GM23338 (cell line): ENCODE data around the gene EXOC3. TPM values are rescaled to one million over a fixed set of nuclear protein-coding genes. Genes with fewer than 3 reads are reported as not detected.

Experiments
- ATAC-seq: fragments of 200-7000 bp; cut with Tn5 transposase; 3 replicates; pipeline ENCODE4 v1.9.1; 2020
- DNase-seq: peaks from one replicate; pipeline ENCODE4 v3.0.0-alpha.2; 2015; ENCODE audit warnings: low spot score
- H2AFZ ChIP-seq: fragments of 200-600 bp; sonication (generic); 2 replicates; pipeline ENCODE4 v1.8.0; 2016; ENCODE audit warnings: antibody characterized with exemption, mild to moderate bottlenecking, moderate library complexity
- H3F3A ChIP-seq: fragments of 200-600 bp; sonication (generic); replicated peaks from 2 replicates; pipeline ENCODE4 v1.8.0; 2017; ENCODE audit warnings: antibody characterized with exemption, mixed run types, low read depth
- H3K27ac ChIP-seq: fragments of 200-600 bp; sonication (generic); 2 replicates; pipeline ENCODE4 v1.6.1; 2016; ENCODE audit warnings: low read depth
- H3K27me3 ChIP-seq: fragments of 200-600 bp; sonication (generic); 2 replicates; pipeline ENCODE4 v1.8.0; 2016; ENCODE audit warnings: mild to moderate bottlenecking, mixed run types, moderate library complexity; ENCODE audit not compliant: insufficient read depth
- H3K36me3 ChIP-seq: fragments of 200-600 bp; sonication (generic); 2 replicates; pipeline ENCODE4 v1.8.0; 2016; ENCODE audit warnings: mild to moderate bottlenecking; ENCODE audit not compliant: insufficient read depth
- H3K4me1 ChIP-seq: fragments of 200-600 bp; sonication (generic); 2 replicates; pipeline ENCODE4 v1.8.0; 2016; ENCODE audit warnings: mild to moderate bottlenecking, moderate library complexity; ENCODE audit not compliant: insufficient read depth
- H3K4me2 ChIP-seq: fragments of 200-600 bp; sonication (generic); 2 replicates; pipeline ENCODE4 v1.7.1; 2017; ENCODE audit warnings: mixed run types
- H3K4me3 ChIP-seq: fragments of 200-600 bp; sonication (generic); 2 replicates; pipeline ENCODE4 v1.6.1; 2016; ENCODE audit warnings: mixed run types
- H3K79me2 ChIP-seq: fragments of 200-600 bp; sonication (generic); replicated peaks from 2 replicates; pipeline ENCODE4 v1.8.0; 2017; ENCODE audit warnings: mild to moderate bottlenecking; ENCODE audit not compliant: insufficient read depth
- H3K9me2 ChIP-seq: fragments of 200-600 bp; sonication (generic); 2 replicates; pipeline ENCODE4 v1.8.0; 2017; ENCODE audit not compliant: insufficient read depth
- H4K20me1 ChIP-seq: fragments of 200-600 bp; sonication (generic); replicated peaks from 2 replicates; pipeline ENCODE4 v1.8.0; 2017; ENCODE audit warnings: mild to moderate bottlenecking; ENCODE audit not compliant: insufficient read depth
- H3K27ac Mint-ChIP-seq: 2 replicates; pipeline ENCODE4 v1.8.0; 2020; ENCODE audit warnings: inconsistent platforms, mild to moderate bottlenecking, moderate library complexity, mixed read lengths
- H3K27me3 Mint-ChIP-seq: 3 replicates; pipeline ENCODE4 v1.8.0; 2022; ENCODE audit warnings: low read depth, mild to moderate bottlenecking, moderate library complexity, mixed read lengths, inconsistent platforms; ENCODE audit not compliant: insufficient read depth, poor library complexity
- H3K36me3 Mint-ChIP-seq: 3 replicates; pipeline ENCODE4 v1.8.0; 2021; ENCODE audit warnings: low read depth, mild to moderate bottlenecking, inconsistent platforms, moderate library complexity, mixed read lengths
- H3K4me1 Mint-ChIP-seq: 3 replicates; pipeline ENCODE4 v1.8.0; 2020; ENCODE audit warnings: mild to moderate bottlenecking, inconsistent platforms, mixed read lengths
- H3K4me3 Mint-ChIP-seq: 3 replicates; pipeline ENCODE4 v1.8.0; 2021; ENCODE audit warnings: moderate library complexity, mild to moderate bottlenecking, inconsistent platforms, mixed read lengths
- H3K9me3 Mint-ChIP-seq: 3 replicates; pipeline ENCODE4 v1.8.0; 2020; ENCODE audit warnings: moderate library complexity, mild to moderate bottlenecking, inconsistent platforms, mixed read lengths
- CREB1 ChIP-seq: fragments of 250-450 bp; sonication (Bioruptor Pico); IDR thresholded peaks from 2 replicates; pipeline ENCODE4 v1.5.0; 2020; ENCODE audit warnings: low read depth, mild to moderate bottlenecking, moderate library complexity
- EZH2 ChIP-seq: fragments of 200-600 bp; sonication (generic); IDR thresholded peaks from one replicate; pipeline ENCODE4 v1.8.0; 2017; ENCODE audit warnings: antibody characterized with exemption, mild to moderate bottlenecking, low read depth; ENCODE audit not compliant: unreplicated experiment
- EZH2phosphoT487 ChIP-seq: fragments of 200-600 bp; sonication (generic); IDR thresholded peaks from one replicate; pipeline ENCODE4 v1.8.1; 2018; ENCODE audit warnings: antibody characterized with exemption; ENCODE audit not compliant: unreplicated experiment
- JUNB ChIP-seq: IDR thresholded peaks from one replicate; pipeline ENCODE4 v1.6.1; 2016; ENCODE audit warnings: antibody characterized with exemption; ENCODE audit not compliant: unreplicated experiment
- NANOG ChIP-seq: IDR thresholded peaks from 2 replicates; pipeline ENCODE4 v1.6.1; 2016; ENCODE audit warnings: antibody characterized with exemption, borderline replicate concordance
- POLR2AphosphoS5 ChIP-seq: IDR thresholded peaks from 2 replicates; pipeline ENCODE4 v1.6.1; 2016; ENCODE audit warnings: antibody characterized with exemption, low read depth
- STAT1 ChIP-seq: IDR thresholded peaks from one replicate; pipeline ENCODE4 v1.6.1; 2016; ENCODE audit warnings: antibody characterized with exemption; ENCODE audit not compliant: unreplicated experiment
- ZNF114 ChIP-seq: fragments of 250-450 bp; sonication (Bioruptor Pico); IDR thresholded peaks from 2 replicates; pipeline ENCODE4 v1.5.0; 2020; ENCODE audit warnings: mild to moderate bottlenecking, moderate library complexity
- ZNF331 ChIP-seq: fragments of 250-450 bp; sonication (Bioruptor Pico); IDR thresholded peaks from 2 replicates; pipeline ENCODE4 v1.5.0; 2020; ENCODE audit warnings: low read depth, mild to moderate bottlenecking, moderate library complexity
- polyA plus RNA-seq: library from polyadenylated mRNA; unstranded; fragments of >200 nt; fragmentation: Nextera tagmentation; extraction: Ambion mirVana; gene quantifications from 2 replicates; pipeline ENCODE4 v1.2.1, GENCODE V29; 2016
- total RNA-seq: library from RNA; depleted of rRNA; stranded (reverse); fragments of >200 nt; shearing (Covaris generic); gene quantifications from 2 replicates; pipeline ENCODE4 v1.2.3, GENCODE V29; 2014
- TF ChIP-seq, protein P1 (sequence below), 2 experiments: fragments of 200-600 bp in 1 of 2; sonication (generic) in 1 of 2; conservative IDR thresholded peaks; 2 replicates each; pipeline versions ENCODE4 v1.5.1 to v1.6.1; 2016 to 2017; ENCODE audit warnings: antibody characterized with exemption in 2 of 2, low read depth in 2 of 2, mild to moderate bottlenecking in 2 of 2, moderate library complexity in 1 of 2
- TF ChIP-seq, protein P2 (sequence below): IDR thresholded peaks from 2 replicates; pipeline ENCODE4 v1.6.1; 2016; ENCODE audit warnings: antibody characterized with exemption
- TF ChIP-seq, protein P3 (sequence below): fragments of 250-450 bp; sonication (Bioruptor Pico); IDR thresholded peaks from 2 replicates; pipeline ENCODE4 v1.5.0; 2020; ENCODE audit warnings: mild to moderate bottlenecking, moderate library complexity
- TF ChIP-seq, protein P4 (sequence below): IDR thresholded peaks from one replicate; pipeline ENCODE4 v1.6.1; 2018; ENCODE audit warnings: antibody characterized with exemption; ENCODE audit not compliant: unreplicated experiment

The EXOC3 gene
- total and polyA plus RNA-seq, 2 experiments from 2014 or later, result 13.4 to 31.6 TPM

DNA sequence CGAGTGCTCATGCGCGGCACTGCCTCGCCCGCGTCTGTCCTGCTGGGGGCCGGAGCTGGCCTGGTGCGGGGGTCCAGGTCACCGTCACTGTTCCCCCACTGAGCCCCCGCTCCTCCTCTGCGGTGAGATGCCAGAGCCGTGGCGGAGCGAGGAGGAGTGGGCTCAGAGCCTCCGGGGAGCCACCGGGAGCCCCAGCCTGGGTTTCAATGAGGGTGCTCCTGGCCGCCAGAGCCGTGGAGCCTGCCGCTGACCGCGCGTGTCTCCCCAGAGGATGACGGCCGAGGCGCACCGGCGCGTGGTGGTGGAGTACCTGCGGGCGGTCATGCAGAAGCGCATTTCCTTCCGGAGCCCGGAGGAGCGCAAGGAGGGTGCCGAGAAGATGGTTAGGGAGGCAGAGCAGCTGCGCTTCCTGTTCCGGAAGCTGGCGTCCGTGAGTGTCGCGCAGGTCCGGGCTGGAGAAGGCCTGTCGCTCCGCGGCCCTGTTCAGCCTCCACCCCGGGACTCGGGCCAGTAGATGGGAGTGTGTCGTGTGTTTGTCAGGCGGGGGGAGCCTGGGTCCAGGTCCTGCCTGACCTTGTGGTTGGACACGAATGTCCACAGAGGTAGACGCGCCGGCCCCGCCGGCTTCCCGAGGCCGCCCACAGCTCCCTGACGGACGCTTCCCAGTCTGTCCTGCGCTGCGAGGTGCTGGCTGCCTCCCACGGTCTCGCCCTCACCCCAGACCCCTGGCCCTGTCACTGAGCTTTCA is 22.0 kb downstream of the EXOC3 start:
- no peak for ATAC-seq
- TF ChIP-seq ZNF331 (CRISPR knock-in tag) (no peak), EZH2 (no peak), EZH2phosphoT487 (no peak), POLR2AphosphoS5 (no peak), NANOG (no peak), JUNB (no peak), CREB1 (CRISPR knock-in tag) (no peak), STAT1 (no peak), ZNF114 (CRISPR knock-in tag) (no peak)
- TF ChIP-seq, protein P1, sequence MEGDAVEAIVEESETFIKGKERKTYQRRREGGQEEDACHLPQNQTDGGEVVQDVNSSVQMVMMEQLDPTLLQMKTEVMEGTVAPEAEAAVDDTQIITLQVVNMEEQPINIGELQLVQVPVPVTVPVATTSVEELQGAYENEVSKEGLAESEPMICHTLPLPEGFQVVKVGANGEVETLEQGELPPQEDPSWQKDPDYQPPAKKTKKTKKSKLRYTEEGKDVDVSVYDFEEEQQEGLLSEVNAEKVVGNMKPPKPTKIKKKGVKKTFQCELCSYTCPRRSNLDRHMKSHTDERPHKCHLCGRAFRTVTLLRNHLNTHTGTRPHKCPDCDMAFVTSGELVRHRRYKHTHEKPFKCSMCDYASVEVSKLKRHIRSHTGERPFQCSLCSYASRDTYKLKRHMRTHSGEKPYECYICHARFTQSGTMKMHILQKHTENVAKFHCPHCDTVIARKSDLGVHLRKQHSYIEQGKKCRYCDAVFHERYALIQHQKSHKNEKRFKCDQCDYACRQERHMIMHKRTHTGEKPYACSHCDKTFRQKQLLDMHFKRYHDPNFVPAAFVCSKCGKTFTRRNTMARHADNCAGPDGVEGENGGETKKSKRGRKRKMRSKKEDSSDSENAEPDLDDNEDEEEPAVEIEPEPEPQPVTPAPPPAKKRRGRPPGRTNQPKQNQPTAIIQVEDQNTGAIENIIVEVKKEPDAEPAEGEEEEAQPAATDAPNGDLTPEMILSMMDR (conservative IDR thresholded peaks at IDR 0.05; ENCODE audit: low read depth in 2 of 2), result no peak
- TF ChIP-seq, protein P2, sequence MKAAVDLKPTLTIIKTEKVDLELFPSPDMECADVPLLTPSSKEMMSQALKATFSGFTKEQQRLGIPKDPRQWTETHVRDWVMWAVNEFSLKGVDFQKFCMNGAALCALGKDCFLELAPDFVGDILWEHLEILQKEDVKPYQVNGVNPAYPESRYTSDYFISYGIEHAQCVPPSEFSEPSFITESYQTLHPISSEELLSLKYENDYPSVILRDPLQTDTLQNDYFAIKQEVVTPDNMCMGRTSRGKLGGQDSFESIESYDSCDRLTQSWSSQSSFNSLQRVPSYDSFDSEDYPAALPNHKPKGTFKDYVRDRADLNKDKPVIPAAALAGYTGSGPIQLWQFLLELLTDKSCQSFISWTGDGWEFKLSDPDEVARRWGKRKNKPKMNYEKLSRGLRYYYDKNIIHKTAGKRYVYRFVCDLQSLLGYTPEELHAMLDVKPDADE, result no peak
- TF ChIP-seq, protein P3, sequence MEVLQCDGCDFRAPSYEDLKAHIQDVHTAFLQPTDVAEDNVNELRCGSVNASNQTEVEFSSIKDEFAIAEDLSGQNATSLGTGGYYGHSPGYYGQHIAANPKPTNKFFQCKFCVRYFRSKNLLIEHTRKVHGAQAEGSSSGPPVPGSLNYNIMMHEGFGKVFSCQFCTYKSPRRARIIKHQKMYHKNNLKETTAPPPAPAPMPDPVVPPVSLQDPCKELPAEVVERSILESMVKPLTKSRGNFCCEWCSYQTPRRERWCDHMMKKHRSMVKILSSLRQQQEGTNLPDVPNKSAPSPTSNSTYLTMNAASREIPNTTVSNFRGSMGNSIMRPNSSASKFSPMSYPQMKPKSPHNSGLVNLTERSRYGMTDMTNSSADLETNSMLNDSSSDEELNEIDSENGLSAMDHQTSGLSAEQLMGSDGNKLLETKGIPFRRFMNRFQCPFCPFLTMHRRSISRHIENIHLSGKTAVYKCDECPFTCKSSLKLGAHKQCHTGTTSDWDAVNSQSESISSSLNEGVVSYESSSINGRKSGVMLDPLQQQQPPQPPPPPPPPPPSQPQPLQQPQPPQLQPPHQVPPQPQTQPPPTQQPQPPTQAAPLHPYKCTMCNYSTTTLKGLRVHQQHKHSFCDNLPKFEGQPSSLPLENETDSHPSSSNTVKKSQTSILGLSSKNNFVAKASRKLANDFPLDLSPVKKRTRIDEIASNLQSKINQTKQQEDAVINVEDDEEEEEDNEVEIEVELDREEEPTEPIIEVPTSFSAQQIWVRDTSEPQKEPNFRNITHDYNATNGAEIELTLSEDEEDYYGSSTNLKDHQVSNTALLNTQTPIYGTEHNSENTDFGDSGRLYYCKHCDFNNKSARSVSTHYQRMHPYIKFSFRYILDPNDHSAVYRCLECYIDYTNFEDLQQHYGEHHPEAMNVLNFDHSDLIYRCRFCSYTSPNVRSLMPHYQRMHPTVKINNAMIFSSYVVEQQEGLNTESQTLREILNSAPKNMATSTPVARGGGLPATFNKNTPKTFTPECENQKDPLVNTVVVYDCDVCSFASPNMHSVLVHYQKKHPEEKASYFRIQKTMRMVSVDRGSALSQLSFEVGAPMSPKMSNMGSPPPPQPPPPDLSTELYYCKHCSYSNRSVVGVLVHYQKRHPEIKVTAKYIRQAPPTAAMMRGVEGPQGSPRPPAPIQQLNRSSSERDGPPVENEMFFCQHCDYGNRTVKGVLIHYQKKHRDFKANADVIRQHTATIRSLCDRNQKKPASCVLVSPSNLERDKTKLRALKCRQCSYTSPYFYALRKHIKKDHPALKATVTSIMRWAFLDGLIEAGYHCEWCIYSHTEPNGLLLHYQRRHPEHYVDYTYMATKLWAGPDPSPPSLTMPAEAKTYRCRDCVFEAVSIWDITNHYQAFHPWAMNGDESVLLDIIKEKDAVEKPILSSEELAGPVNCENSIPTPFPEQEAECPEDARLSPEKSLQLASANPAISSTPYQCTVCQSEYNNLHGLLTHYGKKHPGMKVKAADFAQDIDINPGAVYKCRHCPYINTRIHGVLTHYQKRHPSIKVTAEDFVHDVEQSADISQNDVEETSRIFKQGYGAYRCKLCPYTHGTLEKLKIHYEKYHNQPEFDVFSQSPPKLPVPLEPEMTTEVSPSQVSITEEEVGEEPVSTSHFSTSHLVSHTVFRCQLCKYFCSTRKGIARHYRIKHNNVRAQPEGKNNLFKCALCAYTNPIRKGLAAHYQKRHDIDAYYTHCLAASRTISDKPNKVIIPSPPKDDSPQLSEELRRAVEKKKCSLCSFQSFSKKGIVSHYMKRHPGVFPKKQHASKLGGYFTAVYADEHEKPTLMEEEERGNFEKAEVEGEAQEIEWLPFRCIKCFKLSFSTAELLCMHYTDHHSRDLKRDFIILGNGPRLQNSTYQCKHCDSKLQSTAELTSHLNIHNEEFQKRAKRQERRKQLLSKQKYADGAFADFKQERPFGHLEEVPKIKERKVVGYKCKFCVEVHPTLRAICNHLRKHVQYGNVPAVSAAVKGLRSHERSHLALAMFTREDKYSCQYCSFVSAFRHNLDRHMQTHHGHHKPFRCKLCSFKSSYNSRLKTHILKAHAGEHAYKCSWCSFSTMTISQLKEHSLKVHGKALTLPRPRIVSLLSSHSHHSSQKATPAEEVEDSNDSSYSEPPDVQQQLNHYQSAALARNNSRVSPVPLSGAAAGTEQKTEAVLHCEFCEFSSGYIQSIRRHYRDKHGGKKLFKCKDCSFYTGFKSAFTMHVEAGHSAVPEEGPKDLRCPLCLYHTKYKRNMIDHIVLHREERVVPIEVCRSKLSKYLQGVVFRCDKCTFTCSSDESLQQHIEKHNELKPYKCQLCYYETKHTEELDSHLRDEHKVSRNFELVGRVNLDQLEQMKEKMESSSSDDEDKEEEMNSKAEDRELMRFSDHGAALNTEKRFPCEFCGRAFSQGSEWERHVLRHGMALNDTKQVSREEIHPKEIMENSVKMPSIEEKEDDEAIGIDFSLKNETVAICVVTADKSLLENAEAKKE, result no peak
- TF ChIP-seq, protein P4, sequence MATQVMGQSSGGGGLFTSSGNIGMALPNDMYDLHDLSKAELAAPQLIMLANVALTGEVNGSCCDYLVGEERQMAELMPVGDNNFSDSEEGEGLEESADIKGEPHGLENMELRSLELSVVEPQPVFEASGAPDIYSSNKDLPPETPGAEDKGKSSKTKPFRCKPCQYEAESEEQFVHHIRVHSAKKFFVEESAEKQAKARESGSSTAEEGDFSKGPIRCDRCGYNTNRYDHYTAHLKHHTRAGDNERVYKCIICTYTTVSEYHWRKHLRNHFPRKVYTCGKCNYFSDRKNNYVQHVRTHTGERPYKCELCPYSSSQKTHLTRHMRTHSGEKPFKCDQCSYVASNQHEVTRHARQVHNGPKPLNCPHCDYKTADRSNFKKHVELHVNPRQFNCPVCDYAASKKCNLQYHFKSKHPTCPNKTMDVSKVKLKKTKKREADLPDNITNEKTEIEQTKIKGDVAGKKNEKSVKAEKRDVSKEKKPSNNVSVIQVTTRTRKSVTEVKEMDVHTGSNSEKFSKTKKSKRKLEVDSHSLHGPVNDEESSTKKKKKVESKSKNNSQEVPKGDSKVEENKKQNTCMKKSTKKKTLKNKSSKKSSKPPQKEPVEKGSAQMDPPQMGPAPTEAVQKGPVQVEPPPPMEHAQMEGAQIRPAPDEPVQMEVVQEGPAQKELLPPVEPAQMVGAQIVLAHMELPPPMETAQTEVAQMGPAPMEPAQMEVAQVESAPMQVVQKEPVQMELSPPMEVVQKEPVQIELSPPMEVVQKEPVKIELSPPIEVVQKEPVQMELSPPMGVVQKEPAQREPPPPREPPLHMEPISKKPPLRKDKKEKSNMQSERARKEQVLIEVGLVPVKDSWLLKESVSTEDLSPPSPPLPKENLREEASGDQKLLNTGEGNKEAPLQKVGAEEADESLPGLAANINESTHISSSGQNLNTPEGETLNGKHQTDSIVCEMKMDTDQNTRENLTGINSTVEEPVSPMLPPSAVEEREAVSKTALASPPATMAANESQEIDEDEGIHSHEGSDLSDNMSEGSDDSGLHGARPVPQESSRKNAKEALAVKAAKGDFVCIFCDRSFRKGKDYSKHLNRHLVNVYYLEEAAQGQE, result no peak
- Histone ChIP-seq H3K4me1 (no peaks in the 10 kb centered on the region), H3K79me2 (no peaks in the 10 kb centered on the region), H3K4me2 (no peak overlapping the region), H2AFZ (no peak overlapping the region), H3K27ac (no peak overlapping the region), H4K20me1 (no peaks in the 10 kb centered on the region), H3K4me3 (no peak overlapping the region), H3K27me3 (no peaks in the 10 kb centered on the region), H3K36me3 (peaks cover 20% of the 10 kb centered on the region; the same call in 1 of the 2 replicates), H3F3A (no peaks in the 10 kb centered on the region), H3K9me2 (no peaks in the 10 kb centered on the region)
- no peak for DNase-seq
- Mint-ChIP-seq H3K9me3 (no peaks in the 10 kb centered on the region), H3K4me3 (no peak overlapping the region), H3K4me1 (no peaks in the 10 kb centered on the region), H3K27me3 (peaks cover 10% of the 10 kb centered on the region), H3K36me3 (peaks cover 19% of the 10 kb centered on the region), H3K27ac (no peak overlapping the region)
